Brain pericyte (primary cell): Measurements from ENCODE around the gene CNIH3.
"Not testable (repeated sequence)": the region's sequence is repeated elsewhere in the genome, so short reads cannot be mapped to it uniquely, and the experiment has no call there.

Experiments used
- DNase-seq: peaks from one replicate; pipeline ENCODE4 v3.0.0-alpha.2; 2012; ENCODE audit warnings: low read depth, low spot score

Gene CNIH3

GRCh38 chr1:224643653-224644052, 27.5 kb downstream of the CNIH3 start:
- no peak for DNase-seq

GRCh38 chr1:224644553-224645154, 28.5 kb downstream of the CNIH3 start:
- no peak for DNase-seq

GRCh38 chr1:224647449-224647848, 31.3 kb downstream of the CNIH3 start:
- DNase-seq = no peak

- DNase-seq = no peak
Measured at GRCh38 chr1:224650290-224650689, 34.2 kb downstream of the CNIH3 start.

- no peak for DNase-seq
Measured at GRCh38 chr1:224651188-224651587, 35.1 kb downstream of the CNIH3 start.

- no peak for DNase-seq
Measured at GRCh38 chr1:224656392-224656791, 40.3 kb downstream of the CNIH3 start.

GRCh38 chr1:224660074-224660473, 44.0 kb downstream of the CNIH3 start:
- DNase-seq = no peak

- no peak for DNase-seq
Measured at GRCh38 chr1:224662870-224663269, 46.8 kb downstream of the CNIH3 start.

GRCh38 chr1:224665016-224665415, 48.9 kb downstream of the CNIH3 start:
- no peak for DNase-seq

- no peak for DNase-seq
Measured at GRCh38 chr1:224666078-224666477, 50.0 kb downstream of the CNIH3 start.

- no peak for DNase-seq
Measured at GRCh38 chr1:224666913-224667312, 50.8 kb downstream of the CNIH3 start.

- DNase-seq = no peak
Measured at GRCh38 chr1:224668984-224669383, 52.9 kb downstream of the CNIH3 start.

- DNase-seq = no peak
Measured at GRCh38 chr1:224669403-224669802, 53.3 kb downstream of the CNIH3 start.

- DNase-seq = no peak
Measured at GRCh38 chr1:224670506-224670905, 54.4 kb downstream of the CNIH3 start.

- DNase-seq = no peak
Measured at GRCh38 chr1:224671076-224671475, 55.0 kb downstream of the CNIH3 start.

- DNase-seq = no peak
Measured at GRCh38 chr1:224673141-224673540, 57.0 kb downstream of the CNIH3 start.

GRCh38 chr1:224675590-224675989, 59.5 kb downstream of the CNIH3 start:
- no peak for DNase-seq

- DNase-seq = peak; percentile 8
Measured at GRCh38 chr1:224676551-224676950, 60.4 kb downstream of the CNIH3 start.

GRCh38 chr1:224678168-224678567, 62.1 kb downstream of the CNIH3 start:
- DNase-seq = no peak

- DNase-seq = no peak
Measured at GRCh38 chr1:224679606-224680005, 63.5 kb downstream of the CNIH3 start.

GRCh38 chr1:224681816-224682215, 65.7 kb downstream of the CNIH3 start:
- DNase-seq = no peak

GRCh38 chr1:224683936-224684335, 67.8 kb downstream of the CNIH3 start:
- no peak for DNase-seq

- no peak for DNase-seq
Measured at GRCh38 chr1:224684979-224685425, 68.9 kb downstream of the CNIH3 start.

GRCh38 chr1:224686140-224686539, 70.0 kb downstream of the CNIH3 start:
- not testable (repeated sequence) for DNase-seq
